NB4 (cell line): Measurements from ENCODE around the gene PBX1.

Experiments
- CTCF ChIP-seq: IDR thresholded peaks from one replicate; pipeline ENCODE4 v1.5.1; 2012; ENCODE audit warnings: low read depth, low read length
- MYC ChIP-seq: IDR thresholded peaks from 2 replicates; pipeline ENCODE4 v1.6.1; 2011; ENCODE audit warnings: low read depth, low read length
- POLR2A ChIP-seq: IDR thresholded peaks from 2 replicates; pipeline ENCODE4 v1.6.1; 2011; ENCODE audit warnings: mild to moderate bottlenecking; ENCODE audit not compliant: insufficient read length; ENCODE audit errors: extremely low read depth

GRCh38 chr1:164701189-164701761, 142.3 kb downstream of the PBX1 start:
- TF ChIP-seq POLR2A: no peak
- no peak for TF ChIP-seq CTCF
- TF ChIP-seq MYC: no peak
